ENCODE results near the gene FLCN.
"Not testable (repeated sequence)": the region's sequence is repeated elsewhere in the genome, so short reads cannot be mapped to it uniquely, and the experiment has no call there.

Gene FLCN

DNA sequence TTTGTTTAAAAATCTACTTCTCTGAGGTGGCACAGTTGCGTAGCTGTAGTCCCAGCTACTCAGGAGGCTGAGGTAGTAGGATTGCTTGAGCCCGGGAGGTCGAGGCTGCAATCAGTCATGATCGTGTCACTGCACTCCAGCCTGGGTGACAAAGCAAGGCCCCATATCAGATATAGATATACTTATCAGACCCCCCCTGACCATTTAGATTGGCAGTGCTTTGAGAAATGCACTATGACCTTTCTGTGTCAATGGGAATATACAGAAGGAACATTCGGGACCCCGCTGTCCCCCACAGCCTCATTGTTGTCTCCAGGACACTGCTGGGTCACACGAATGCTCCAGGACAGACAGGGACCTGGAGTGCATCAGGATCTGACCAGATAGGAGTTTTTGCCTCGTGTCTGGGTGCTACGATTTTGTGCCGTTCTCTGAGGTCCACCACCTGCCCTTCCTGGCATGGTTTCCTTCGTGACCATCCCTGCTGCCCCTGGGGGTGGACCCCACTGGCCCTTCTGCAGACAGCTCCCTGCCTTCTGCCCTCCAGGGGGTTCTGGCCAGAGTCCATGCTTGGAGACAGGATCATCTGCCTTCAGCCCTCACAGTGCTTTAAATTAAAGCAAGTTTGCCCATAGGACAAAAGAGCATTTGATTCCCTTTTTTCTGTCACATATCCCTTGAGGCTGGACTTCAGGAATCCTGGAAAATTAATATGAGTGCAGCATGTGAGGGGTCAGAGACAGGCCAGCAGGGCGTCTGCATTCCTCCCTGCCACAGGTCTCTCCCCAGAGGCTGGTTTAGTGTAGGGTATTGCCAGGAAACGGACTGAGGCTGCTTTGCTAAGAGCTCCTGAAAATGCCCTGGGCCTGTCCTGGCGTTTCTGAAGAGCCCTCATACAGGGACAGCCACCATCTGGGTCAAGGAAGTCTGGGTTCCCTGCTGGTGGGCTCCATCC lies 50.1 kb downstream of the FLCN start:
- DNase-seq (ENCODE audit: low read depth in 1 of 2, low spot score in 1 of 2), result no peak

DNA sequence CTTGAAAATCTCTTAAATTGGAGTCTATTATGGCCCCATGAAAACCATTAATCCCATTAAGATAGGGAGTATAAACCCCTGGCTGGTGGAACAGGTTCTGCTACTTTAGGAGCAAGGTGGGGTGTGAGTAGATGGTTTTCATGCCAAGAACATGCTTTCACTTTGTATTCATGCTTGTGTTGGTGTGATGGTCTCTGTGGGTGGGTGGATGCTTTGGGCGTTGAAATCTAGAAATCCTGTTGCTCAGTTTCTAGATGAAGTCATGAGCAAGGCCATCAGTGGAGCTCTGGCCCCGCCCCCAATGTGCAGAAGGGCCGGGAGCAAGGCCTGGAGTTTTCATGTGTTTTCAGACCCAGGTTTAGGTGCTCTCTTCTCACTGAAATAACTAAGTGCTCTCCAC lies 50.9 kb downstream of the FLCN start:
- no peak for DNase-seq (ENCODE audit: low read depth in 1 of 2, low spot score in 1 of 2)

GRCh38 chr17:17184985-17185757 lies 51.8 kb downstream of the FLCN start:
- DNase-seq (ENCODE audit: low read depth in 1 of 2, low spot score in 1 of 2), result not testable (repeated sequence)

- DNase-seq (ENCODE audit: low read depth in 1 of 2, low spot score in 1 of 2), result no peak
These were observed 53.2 kb downstream of the FLCN start for GRCh38 chr17:17183744-17184143.

DNA sequence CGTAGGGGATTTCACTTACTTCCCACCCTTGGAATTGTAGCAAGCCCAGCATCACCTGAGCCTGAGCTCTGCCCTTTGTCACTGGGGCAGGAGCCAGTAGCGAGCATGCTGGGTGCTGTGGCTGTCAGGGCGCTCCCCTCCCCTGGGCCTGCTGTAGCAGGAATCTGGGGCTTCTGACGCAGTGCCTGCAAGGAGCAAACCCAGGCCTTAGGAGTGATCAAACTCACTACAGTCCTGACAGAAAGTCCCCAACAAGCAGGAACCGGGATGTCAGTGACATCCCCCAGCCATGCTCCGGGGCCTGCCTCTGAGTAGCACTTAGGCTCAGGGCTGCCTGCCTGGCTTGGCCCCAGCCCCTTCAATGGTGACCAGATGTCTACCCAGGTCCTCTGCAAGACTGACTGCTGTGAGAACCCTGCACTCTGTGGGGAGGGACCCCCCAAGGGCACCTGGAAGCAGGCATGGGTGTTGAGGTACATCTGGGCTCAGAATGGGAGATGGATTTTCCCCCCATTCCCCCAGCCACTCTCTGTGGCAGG lies 54.3 kb downstream of the FLCN start:
- no peak for DNase-seq (ENCODE audit: low read depth in 1 of 2, low spot score in 1 of 2)

GRCh38 chr17:17181666-17182597 lies 55.0 kb downstream of the FLCN start:
- no peak for DNase-seq (ENCODE audit: low read depth in 1 of 2, low spot score in 1 of 2)

DNA sequence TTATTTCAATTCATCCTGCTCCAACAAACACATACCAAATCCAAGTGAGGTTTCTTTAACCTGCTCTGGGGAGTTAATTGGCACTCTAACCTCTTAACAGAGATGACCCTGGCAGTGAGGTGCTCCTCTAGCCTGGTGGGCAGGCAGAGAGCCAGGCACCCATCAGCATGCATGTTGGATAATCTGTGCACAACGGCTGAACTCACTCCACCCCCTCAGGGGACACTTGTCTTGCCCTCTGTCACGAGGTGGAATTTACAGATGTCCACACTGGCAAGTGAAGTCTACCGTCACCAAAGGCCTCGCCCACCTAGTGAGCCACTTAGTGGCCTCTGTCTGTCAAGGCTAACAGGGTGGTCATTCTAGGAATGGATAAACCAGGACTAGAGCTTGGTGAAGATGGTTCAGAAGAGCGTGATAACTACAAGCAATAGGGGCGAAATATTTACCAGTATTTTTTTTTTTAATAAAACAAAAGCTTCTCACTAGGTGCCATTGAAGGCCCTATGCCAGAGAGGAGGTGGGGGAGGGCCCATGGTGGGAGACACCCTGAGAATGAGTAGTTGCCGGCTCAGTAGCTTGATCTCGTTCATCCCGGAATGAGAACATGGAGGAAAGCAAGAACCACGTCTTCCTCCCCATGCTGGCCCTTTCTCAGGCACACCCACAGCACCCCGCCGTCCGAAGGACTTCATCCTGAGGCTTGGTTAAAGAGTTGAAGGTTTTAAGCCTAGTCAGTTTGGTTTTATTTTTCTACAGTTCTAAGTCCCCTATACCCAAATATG lies 56.0 kb downstream of the FLCN start:
- no peak for DNase-seq (ENCODE audit: low read depth in 1 of 2, low spot score in 1 of 2)

- DNase-seq (ENCODE audit: low read depth in 1 of 2, low spot score in 1 of 2), result no peak
These were observed 56.8 kb downstream of the FLCN start for GRCh38 chr17:17180141-17180603.

GRCh38 chr17:17179371-17179827 lies 57.6 kb downstream of the FLCN start:
- DNase-seq (ENCODE audit: low read depth in 1 of 2, low spot score in 1 of 2), result no peak

- DNase-seq (ENCODE audit: low read depth in 1 of 2, low spot score in 1 of 2), result no peak
These were observed 59.8 kb downstream of the FLCN start for GRCh38 chr17:17177176-17177575.

DNA sequence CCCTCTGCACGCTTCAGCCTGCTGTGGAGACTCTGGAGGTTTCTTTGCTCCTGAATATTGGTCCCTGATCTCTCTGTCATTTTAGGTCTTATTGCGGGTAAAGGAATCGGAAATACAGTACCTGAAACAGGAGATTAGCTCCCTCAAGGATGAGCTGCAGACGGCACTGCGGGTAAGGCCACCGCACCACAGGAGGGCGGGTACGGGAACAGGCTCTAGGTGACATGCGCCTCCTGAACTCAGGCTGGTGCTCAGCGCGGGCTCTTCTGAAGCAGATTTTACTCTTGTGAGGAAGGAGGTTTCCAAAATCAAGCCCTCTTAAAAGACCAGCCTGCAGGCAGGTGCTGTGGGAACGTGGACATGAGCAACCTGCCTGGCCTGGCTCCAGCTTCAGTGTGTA lies 60.6 kb downstream of the FLCN start:
- DNase-seq (ENCODE audit: low read depth in 1 of 2, low spot score in 1 of 2), result no peak

GRCh38 chr17:17175917-17176316 lies 61.1 kb downstream of the FLCN start:
- no peak for DNase-seq (ENCODE audit: low read depth in 1 of 2, low spot score in 1 of 2)

DNA sequence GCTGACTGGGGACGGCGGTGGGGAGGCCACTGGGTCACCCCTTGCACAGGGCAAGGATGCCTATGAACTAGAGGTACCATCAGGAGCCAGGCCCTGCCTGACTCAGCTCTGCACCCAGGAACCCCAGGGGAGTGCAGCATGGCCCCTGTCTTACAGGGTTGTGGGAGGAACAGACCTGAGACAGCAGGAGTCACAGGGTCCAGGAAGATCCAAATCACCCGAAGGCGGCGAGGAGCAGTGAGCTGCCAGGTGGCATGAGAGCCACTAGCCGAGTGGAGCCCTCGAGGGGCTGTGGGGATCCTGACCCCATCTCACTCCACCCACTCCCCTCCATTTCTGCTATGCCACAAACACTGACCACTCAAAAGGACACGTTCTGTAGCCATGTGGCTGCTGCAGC lies 61.6 kb downstream of the FLCN start:
- no peak for DNase-seq (ENCODE audit: low read depth in 1 of 2, low spot score in 1 of 2)

GRCh38 chr17:17173921-17174320 lies 63.0 kb downstream of the FLCN start:
- DNase-seq (ENCODE audit: low read depth in 1 of 2, low spot score in 1 of 2), result no peak

DNA sequence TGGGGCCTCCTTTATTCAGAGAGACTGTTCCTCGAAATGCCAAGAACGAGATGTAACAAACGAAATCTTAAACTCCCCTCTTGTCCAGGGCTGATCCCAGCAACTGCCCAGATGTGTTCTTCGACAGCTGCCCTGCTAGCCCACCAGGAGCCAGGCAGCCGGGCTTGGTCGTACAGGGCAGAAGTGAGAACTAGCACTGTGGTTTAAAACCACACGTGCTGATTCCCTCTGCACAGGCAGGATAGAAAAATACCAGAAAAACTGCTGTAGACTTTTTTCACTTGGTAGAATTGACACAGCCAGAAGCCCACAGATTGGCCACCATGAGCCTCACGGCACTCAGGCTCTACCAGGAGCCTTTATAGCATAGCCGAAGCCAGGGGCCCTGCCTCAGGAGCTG lies 64.0 kb downstream of the FLCN start:
- no peak for DNase-seq (ENCODE audit: low read depth in 1 of 2, low spot score in 1 of 2)

DNA sequence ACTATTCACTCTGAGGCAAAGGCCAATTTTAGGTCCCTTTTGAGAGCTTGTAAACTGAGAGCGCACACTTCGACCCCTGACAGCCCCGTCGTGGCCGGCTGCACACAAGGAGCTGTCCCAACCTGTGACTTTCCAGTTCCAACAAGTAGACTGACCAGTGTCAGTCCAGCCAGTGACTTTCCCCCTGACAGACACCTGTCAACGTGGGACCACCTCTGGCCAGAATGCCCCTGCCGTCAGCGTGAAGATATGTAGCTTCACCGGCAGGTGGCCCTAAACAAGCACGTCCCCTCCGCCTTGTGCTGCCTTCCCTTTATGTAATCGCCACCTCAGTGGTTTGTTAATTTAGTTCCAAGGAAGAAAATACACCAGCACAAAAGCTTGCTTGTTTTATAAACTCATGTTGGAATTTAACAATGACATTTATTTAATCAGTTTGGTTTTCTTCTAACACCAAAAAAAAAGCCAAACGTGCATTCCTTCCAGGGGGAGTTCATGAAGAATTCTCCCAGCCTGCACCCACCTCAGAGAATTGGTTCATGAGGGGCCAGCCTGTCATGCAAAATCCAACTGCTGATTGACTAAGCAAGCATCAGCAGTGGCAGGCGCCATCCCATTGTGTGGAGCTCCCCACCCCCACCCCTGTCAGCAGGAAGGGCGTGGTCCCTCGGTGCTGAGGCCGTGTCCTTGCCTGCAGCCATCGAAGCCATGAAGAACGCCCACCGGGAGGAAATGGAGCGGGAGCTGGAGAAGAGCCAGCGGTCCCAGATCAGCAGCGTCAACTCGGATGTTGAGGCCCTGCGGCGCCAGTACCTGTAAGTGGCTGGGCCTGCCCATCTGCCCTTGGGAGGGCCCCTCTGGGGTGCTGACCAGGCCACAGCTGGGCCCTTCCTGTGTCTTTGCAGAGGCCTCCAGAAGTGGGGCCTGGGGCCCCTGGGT lies 64.7 kb downstream of the FLCN start:
- no peak for DNase-seq (ENCODE audit: low read depth in 1 of 2, low spot score in 1 of 2)

DNA sequence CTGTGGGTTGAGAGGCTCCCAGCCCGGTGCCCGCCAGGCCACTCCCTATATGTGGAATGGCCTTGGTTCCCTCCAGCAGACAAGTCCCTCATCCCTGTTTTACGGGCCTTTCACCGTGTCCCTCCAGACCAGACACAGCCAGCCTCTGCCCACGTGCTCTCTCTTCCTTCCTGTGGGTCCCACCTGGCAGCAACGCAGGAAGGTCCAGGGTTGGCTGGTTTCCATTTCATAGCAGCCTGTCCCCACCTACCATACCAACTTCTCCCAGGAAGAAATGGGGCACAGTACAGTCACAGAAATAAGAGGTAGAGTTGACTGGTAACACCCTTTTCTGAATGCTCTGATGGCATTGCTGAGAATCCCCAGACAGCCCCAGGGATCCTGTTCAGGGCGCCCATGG lies 65.8 kb downstream of the FLCN start:
- no peak for DNase-seq (ENCODE audit: low read depth in 1 of 2, low spot score in 1 of 2)

DNA sequence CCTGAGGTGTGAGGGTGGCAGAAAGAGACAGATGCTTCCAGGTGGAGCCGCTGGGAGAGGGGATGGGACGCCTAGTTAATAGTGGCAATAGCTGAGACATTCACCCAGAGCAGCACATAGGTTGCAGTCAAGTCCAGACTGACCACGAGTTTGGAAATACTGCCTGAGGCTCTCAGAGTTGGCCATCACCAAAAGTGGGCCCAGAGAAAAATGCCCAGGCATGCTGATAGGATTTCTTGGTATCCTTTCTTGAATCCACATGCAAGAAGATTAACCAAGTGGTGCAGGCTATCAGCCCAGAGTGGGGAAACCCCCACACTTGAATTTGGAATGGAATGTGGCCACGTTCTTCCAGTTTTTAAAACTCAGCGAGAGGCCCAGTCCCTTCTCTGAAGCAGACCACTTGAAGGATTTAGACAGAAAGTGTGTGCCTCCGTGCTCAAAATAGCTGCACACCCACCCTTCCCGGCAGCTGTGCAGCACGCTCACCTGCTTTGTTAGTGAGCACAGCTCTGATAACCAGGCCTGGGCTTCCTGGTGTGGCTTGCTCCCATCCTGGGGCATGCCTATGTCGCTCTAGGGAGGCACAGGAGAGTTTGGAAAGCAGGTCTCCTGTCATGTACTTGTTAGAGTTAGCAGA lies 66.5 kb downstream of the FLCN start:
- no peak for DNase-seq (ENCODE audit: low read depth in 1 of 2, low spot score in 1 of 2)
